ENCODE data around the gene SH3GL3.

SH3GL3 gene

DNA sequence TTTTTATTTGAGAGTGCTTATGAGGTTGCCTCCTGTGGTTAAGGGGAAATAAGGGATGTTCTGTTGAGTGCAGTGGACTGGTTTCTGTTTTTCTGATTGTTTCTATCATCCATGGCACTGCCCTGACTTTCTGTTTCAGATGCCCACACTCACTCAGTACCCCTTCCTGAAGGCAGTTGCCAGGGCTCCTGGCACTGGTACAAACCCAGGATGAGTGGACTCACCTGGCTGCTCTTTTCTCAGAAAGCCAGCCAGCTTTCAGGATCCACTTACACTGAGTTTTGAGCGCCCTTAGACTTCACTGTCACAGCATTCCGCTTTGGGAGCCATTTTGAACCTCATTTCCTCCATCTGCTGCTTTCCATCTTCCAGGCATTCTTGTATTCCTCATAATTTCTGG, 150.9 kb downstream of the SH3GL3 start:
- TF ChIP-seq, protein P1, sequence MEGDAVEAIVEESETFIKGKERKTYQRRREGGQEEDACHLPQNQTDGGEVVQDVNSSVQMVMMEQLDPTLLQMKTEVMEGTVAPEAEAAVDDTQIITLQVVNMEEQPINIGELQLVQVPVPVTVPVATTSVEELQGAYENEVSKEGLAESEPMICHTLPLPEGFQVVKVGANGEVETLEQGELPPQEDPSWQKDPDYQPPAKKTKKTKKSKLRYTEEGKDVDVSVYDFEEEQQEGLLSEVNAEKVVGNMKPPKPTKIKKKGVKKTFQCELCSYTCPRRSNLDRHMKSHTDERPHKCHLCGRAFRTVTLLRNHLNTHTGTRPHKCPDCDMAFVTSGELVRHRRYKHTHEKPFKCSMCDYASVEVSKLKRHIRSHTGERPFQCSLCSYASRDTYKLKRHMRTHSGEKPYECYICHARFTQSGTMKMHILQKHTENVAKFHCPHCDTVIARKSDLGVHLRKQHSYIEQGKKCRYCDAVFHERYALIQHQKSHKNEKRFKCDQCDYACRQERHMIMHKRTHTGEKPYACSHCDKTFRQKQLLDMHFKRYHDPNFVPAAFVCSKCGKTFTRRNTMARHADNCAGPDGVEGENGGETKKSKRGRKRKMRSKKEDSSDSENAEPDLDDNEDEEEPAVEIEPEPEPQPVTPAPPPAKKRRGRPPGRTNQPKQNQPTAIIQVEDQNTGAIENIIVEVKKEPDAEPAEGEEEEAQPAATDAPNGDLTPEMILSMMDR (IDR thresholded peaks at IDR 0.05; ENCODE audit: extremely low read depth, insufficient read depth, missing control alignments) = no peak
- in situ Hi-C loops (cut with MboI; ENCODE audit: low pct_unique_long_range_greater_than_20kb, low sequenced_read_pairs, unreplicated experiment) = no loop called here
- DNase-seq (ENCODE audit: low spot score) = no peak

DNA sequence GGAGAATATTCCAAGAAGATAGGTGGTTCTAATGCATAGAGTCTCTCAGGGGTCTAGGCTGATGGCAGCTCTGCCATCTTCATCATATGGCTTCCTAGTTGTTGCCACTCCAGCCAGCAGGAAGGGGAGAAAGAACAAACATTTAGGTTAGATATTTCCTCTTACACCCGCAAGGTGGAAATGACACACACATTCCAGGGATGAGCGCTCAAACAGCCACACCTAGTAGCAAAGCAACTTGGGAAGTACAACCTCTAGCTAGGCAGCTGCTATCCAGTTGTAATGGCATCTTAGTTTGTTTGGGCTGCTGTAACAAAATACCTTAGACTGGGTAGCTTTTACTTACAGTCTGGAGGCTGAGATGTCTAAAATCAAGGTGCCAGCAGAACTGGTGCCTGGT, 154.9 kb downstream of the SH3GL3 start:
- no peak for DNase-seq (ENCODE audit: low spot score)
- TF ChIP-seq, protein P1 (IDR thresholded peaks at IDR 0.05; ENCODE audit: extremely low read depth, insufficient read depth, missing control alignments) = no peak
- in situ Hi-C loops (cut with MboI; ENCODE audit: low pct_unique_long_range_greater_than_20kb, low sequenced_read_pairs, unreplicated experiment) = no loop called here

DNA sequence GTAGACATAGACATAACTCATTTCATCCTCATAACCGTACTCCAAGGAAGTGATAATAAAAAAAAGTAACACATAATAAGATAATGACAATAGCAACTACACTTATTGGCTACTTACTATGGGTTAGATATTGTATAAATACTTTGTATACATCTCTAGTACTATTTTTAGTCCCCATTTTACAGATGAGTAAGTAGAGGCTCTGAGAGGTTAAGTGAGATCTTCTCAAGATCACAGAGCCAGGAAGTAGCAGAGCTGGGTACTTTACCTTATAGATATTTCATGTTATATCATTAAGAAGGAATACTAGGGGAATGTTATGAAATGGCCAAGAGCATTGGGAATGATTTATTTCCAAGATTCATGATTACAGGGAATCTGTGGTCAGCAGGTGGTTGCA, 157.4 kb downstream of the SH3GL3 start:
- in situ Hi-C loops (cut with MboI; ENCODE audit: low pct_unique_long_range_greater_than_20kb, low sequenced_read_pairs, unreplicated experiment) = no loop called here
- DNase-seq (ENCODE audit: low spot score) = no peak
- TF ChIP-seq, protein P1 (IDR thresholded peaks at IDR 0.05; ENCODE audit: extremely low read depth, insufficient read depth, missing control alignments) = no peak

DNA sequence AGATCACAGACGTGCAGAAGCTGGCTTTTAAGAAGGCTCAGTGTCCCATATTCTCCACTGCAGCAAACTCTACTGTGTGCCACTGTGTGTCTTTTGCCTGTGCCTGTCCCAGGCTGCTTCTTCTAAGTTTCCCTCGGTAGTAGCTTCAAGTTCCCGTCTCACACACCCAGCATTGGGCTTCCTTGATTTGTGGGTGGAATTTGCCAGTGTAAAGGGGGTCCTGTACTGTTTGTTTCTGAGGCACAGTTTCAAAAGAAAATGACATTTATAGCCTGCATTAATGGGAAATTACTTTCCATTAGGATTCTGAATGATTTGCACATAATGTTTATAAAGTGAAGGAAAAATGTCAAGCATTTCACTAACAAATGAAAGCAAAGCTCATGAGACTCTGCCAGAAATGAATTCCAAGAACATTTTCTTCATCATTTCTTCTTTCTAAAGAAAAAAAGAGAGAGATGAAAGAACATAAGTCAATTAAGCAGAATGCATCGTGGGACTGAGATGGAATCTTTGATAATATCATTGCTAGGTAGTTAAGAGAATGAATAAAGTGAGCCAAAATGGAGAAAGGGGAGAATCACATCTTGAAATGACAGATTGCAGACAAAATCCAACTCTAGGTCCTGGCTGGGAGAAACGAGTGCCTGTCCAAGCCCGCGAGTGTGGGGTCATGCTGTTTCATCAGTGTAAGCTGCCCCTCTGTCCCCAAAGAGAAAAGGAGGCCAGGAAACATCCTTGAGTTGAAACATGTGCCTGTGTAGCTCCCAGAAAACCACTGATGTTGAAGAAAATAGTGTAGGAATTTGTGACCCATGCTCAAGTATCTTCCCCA, 158.2 kb downstream of the SH3GL3 start:
- in situ Hi-C loops (cut with MboI; ENCODE audit: low pct_unique_long_range_greater_than_20kb, low sequenced_read_pairs, unreplicated experiment) = no loop called here
- DNase-seq (ENCODE audit: low spot score) = no peak
- TF ChIP-seq, protein P1 (IDR thresholded peaks at IDR 0.05; ENCODE audit: extremely low read depth, insufficient read depth, missing control alignments) = no peak

DNA sequence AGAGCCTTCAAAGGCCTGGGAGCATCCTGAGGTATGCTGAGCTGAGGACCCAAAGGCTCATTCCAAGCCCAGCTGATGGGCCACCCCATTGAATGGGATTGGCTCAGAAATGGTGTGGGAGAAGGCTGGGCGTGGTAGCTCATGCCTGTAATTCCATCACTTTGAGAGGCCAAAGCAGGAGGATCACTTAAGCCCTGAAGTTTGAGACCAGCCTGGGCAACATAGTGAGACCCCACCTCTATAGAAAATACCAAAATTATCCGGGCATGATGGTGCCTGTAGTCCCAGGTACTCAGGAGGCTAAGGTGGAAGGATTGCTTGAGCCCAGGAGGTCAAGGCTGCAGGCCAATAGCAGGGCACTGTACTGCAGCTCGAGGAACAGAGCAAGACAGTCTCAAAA, 163.0 kb downstream of the SH3GL3 start:
- DNase-seq (ENCODE audit: low spot score) = no peak
- TF ChIP-seq, protein P1 (IDR thresholded peaks at IDR 0.05; ENCODE audit: extremely low read depth, insufficient read depth, missing control alignments) = no peak
- in situ Hi-C loops (cut with MboI; ENCODE audit: low pct_unique_long_range_greater_than_20kb, low sequenced_read_pairs, unreplicated experiment) = no loop called here

DNA sequence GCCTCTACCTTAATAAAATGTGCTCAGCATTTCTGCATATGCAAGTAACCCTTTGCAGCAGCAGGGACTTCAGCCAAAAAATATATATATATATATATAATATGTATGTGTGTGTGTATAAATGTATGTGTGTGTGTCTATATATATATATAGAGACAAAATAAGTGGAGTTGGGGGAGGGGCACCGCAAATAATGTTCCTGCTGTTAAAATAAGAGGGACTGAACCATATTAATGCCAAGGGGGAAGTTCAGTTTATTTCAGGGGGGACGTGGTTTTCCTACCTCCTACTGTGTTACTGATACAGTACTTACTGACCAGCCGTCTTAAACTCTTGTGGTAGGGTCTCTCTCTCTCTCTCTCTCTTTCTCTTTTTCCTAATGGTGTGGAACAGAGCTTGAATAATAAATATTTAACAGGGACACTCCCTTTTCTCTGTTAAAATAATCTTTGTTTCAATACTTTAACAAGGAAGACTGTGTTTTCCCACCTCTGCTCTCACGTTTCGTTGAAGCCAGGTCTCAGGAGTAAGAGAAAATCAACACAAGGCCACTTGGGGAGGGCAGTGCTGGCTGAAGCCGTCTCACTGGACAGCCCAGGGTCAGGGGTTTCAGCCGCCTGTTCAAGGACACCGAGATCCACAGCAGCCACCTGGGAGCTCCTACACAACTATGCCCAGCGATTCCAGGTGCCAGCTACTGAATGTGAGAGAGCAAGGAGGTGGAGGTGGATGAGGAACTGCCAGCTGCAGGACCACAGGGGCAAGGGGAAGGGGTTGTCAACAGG, 164.0 kb downstream of the SH3GL3 start:
- DNase-seq (ENCODE audit: low spot score) = no peak
- in situ Hi-C loops (cut with MboI; ENCODE audit: low pct_unique_long_range_greater_than_20kb, low sequenced_read_pairs, unreplicated experiment) = no loop called here
- TF ChIP-seq, protein P1 (IDR thresholded peaks at IDR 0.05; ENCODE audit: extremely low read depth, insufficient read depth, missing control alignments) = no peak
